Measurements from ENCODE around the gene HNF1A. TPM values are rescaled to one million over a fixed set of nuclear protein-coding genes. Genes with fewer than 3 reads are reported as not detected.

HNF1A gene
- total RNA-seq, 1 experiment from 2014 or later = not detected

DNA sequence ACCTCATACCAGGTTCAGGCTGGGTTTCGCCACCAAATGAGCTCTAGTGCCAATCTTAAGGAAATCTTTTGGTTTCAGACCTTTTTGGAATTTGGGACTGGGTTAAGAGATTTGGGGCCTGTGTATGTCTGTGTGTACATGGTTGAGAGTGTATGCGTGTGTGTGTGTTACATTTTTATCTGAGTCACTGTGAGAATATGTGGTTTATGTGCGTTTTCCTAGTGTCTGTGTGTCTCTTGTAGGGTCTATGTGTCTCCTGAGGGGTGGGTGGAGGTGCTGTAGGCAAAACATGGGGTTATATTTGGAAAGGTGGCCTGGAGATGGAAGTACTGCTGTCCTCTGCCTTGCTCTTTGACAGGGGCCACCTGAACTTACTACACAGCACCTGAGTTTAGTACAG is 20.1 kb downstream of the HNF1A start:
- peaks cover 21% of the 10 kb centered on the region for H3K36me3 Mint-ChIP-seq (ENCODE audit: insufficient read depth, unreplicated experiment)
- BruUV-seq (replicated peaks) = no TSS peak
- POLR2A ChIA-PET = no interaction called here
- peaks cover 28% of the 10 kb centered on the region for H3K27me3 Mint-ChIP-seq (ENCODE audit: insufficient read depth, unreplicated experiment)
- H3K9me3 Mint-ChIP-seq (ENCODE audit: unreplicated experiment) = peaks cover 16% of the 10 kb centered on the region
- TF ChIP-seq, protein P1, sequence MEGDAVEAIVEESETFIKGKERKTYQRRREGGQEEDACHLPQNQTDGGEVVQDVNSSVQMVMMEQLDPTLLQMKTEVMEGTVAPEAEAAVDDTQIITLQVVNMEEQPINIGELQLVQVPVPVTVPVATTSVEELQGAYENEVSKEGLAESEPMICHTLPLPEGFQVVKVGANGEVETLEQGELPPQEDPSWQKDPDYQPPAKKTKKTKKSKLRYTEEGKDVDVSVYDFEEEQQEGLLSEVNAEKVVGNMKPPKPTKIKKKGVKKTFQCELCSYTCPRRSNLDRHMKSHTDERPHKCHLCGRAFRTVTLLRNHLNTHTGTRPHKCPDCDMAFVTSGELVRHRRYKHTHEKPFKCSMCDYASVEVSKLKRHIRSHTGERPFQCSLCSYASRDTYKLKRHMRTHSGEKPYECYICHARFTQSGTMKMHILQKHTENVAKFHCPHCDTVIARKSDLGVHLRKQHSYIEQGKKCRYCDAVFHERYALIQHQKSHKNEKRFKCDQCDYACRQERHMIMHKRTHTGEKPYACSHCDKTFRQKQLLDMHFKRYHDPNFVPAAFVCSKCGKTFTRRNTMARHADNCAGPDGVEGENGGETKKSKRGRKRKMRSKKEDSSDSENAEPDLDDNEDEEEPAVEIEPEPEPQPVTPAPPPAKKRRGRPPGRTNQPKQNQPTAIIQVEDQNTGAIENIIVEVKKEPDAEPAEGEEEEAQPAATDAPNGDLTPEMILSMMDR (IDR thresholded peaks at IDR 0.05; ENCODE audit: unreplicated experiment) = no peak
- no peak for DNase-seq (ENCODE audit: unreplicated experiment)
- H3K27ac Mint-ChIP-seq (ENCODE audit: low read depth, unreplicated experiment) = no peak overlapping the region
- H3K4me3 Mint-ChIP-seq (ENCODE audit: unreplicated experiment) = no peak overlapping the region
- H3K4me1 Mint-ChIP-seq (ENCODE audit: insufficient read depth, unreplicated experiment) = no peaks in the 10 kb centered on the region
- intact Hi-C loops (cut with micrococcal nuclease) = no loop called here
- CTCF ChIA-PET = no interaction called here

DNA sequence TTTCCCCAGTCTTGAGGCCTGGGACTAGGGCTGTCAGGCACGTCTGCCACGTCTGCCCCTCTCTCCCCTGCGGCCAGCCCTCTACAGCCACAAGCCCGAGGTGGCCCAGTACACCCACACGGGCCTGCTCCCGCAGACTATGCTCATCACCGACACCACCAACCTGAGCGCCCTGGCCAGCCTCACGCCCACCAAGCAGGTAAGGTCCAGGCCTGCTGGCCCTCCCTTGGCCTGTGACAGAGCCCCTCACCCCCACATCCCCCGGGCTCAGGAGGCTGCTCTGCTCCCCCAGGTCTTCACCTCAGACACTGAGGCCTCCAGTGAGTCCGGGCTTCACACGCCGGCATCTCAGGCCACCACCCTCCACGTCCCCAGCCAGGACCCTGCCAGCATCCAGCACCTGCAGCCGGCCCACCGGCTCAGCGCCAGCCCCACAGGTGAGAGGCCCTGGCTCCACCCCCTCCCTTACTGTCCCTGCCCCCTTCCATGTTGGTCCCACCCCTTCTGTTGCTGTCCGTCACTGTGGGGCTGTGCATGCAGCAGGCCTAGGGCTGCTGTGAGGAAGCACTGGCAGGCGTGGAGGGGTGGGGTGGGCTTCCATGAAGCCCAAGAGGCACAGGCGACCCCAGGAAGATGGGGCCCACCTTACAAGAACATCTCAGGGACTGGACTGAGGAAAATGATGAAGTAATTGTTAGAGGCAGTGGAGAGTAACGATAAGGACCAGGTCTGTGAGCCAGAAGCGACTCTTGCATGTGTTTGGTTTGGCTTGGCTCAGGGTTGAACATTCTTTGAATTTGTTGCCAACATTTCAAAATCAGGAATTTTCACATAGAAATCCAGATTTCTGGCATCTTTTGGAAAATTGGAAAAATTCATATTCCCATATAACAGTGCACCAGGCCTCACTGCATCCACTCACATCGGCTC is 21.1 kb downstream of the HNF1A start:
- TF ChIP-seq, protein P1 (IDR thresholded peaks at IDR 0.05; ENCODE audit: unreplicated experiment) = no peak
- Mint-ChIP-seq H3K4me1 (ENCODE audit: insufficient read depth, unreplicated experiment) (no peaks in the 10 kb centered on the region), H3K9me3 (ENCODE audit: unreplicated experiment) (peaks cover 14% of the 10 kb centered on the region), H3K27me3 (ENCODE audit: insufficient read depth, unreplicated experiment) (peaks cover 17% of the 10 kb centered on the region), H3K36me3 (ENCODE audit: insufficient read depth, unreplicated experiment) (peaks cover 31% of the 10 kb centered on the region), H3K4me3 (ENCODE audit: unreplicated experiment) (no peak overlapping the region), H3K27ac (ENCODE audit: low read depth, unreplicated experiment) (no peak overlapping the region)
- intact Hi-C loops (cut with micrococcal nuclease) = no loop called here
- CTCF ChIA-PET = no interaction called here
- no peak for DNase-seq (ENCODE audit: unreplicated experiment)
- no TSS peak for BruUV-seq (replicated peaks)
- POLR2A ChIA-PET = no interaction called here

DNA sequence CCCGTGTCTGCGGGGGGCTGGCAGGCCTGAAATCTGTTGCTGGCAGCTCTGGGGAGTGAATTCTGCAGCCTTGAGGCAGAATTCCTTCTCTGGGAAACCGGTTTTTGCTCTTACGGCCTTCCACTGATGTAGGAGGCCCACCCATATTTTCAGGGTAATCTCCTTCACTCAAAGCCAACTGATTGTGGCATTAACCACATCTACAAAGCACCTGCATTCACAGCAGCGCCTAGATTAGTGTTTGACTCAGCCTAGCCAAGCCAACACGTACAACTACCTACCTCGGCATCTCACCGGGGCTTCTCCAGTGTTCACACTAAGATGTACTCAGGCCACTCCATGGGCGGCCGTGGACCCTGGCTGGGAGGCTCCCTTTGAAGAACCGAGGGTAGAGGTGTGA is 22.2 kb downstream of the HNF1A start:
- Mint-ChIP-seq H3K4me1 (ENCODE audit: insufficient read depth, unreplicated experiment) (no peaks in the 10 kb centered on the region), H3K27me3 (ENCODE audit: insufficient read depth, unreplicated experiment) (peaks cover 7% of the 10 kb centered on the region), H3K27ac (ENCODE audit: low read depth, unreplicated experiment) (no peak overlapping the region), H3K9me3 (ENCODE audit: unreplicated experiment) (peaks cover 4% of the 10 kb centered on the region), H3K4me3 (ENCODE audit: unreplicated experiment) (no peak overlapping the region), H3K36me3 (ENCODE audit: insufficient read depth, unreplicated experiment) (peaks cover 42% of the 10 kb centered on the region)
- no TSS peak for BruUV-seq (replicated peaks)
- no peak for DNase-seq (ENCODE audit: unreplicated experiment)
- intact Hi-C loops (cut with micrococcal nuclease) = no loop called here
- TF ChIP-seq, protein P1 (IDR thresholded peaks at IDR 0.05; ENCODE audit: unreplicated experiment) = no peak
- CTCF ChIA-PET = interaction anchor here (2.9 kb wide), 1 partner anchor 29 kb away, joined by 10 read pairs; no protein-coding TSS in a partner anchor
- POLR2A ChIA-PET = no interaction called here

DNA sequence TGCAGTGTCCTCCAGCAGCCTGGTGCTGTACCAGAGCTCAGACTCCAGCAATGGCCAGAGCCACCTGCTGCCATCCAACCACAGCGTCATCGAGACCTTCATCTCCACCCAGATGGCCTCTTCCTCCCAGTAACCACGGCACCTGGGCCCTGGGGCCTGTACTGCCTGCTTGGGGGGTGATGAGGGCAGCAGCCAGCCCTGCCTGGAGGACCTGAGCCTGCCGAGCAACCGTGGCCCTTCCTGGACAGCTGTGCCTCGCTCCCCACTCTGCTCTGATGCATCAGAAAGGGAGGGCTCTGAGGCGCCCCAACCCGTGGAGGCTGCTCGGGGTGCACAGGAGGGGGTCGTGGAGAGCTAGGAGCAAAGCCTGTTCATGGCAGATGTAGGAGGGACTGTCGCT is 22.7 kb downstream of the HNF1A start:
- no peaks in the 10 kb centered on the region for H3K9me3 Mint-ChIP-seq (ENCODE audit: unreplicated experiment)
- intact Hi-C loops (cut with micrococcal nuclease) = no loop called here
- no peak overlapping the region for H3K27ac Mint-ChIP-seq (ENCODE audit: low read depth, unreplicated experiment)
- H3K36me3 Mint-ChIP-seq (ENCODE audit: insufficient read depth, unreplicated experiment) = peaks cover 45% of the 10 kb centered on the region
- H3K27me3 Mint-ChIP-seq (ENCODE audit: insufficient read depth, unreplicated experiment) = peaks cover 1% of the 10 kb centered on the region
- ChIA-PET POLR2A (no interaction called here), CTCF (interaction anchor here (2.9 kb wide), 1 partner anchor 29 kb away, joined by 10 read pairs; no protein-coding TSS in a partner anchor)
- no peak for DNase-seq (ENCODE audit: unreplicated experiment)
- no peak overlapping the region for H3K4me3 Mint-ChIP-seq (ENCODE audit: unreplicated experiment)
- H3K4me1 Mint-ChIP-seq (ENCODE audit: insufficient read depth, unreplicated experiment) = no peaks in the 10 kb centered on the region
- TF ChIP-seq, protein P1 (IDR thresholded peaks at IDR 0.05; ENCODE audit: unreplicated experiment) = no peak
- BruUV-seq (replicated peaks) = no TSS peak

Measured in MCF 10A (cell line).